GM12874 (cell line): ENCODE results near the gene DSEL.

Experiments used
- CTCF ChIP-seq: IDR thresholded peaks from 2 replicates; pipeline ENCODE4 v1.5.1; 2011; ENCODE audit warnings: low read depth, mild to moderate bottlenecking, control low read depth, low read length, moderate library complexity; ENCODE audit not compliant: insufficient read depth

DSEL gene

GRCh38 chr18:67456711-67457110, 59.8 kb downstream of the DSEL start:
- no peak for TF ChIP-seq CTCF
